Transverse colon (tissue), 4 donors: ENCODE results near the gene IGFLR1. TPM values are rescaled to one million over a fixed set of nuclear protein-coding genes. Genes with fewer than 3 reads are reported as not detected.

ENCODE experiments used
- DNase-seq: peaks from one replicate; pipeline ENCODE4 v3.0.0-alpha.2; 2019
- H3K27ac ChIP-seq, 4 donors: fragments of 200-600 bp; sonication (generic); 2 replicates each; pipeline ENCODE4 v1.5.1; 2016 to 2018; ENCODE audit warnings: inconsistent platforms in 4 of 4
- H3K27me3 ChIP-seq: fragments of 200-600 bp; sonication (generic); 2 replicates; pipeline ENCODE4 v1.5.1; 2017; ENCODE audit warnings: inconsistent platforms
- H3K36me3 ChIP-seq, 4 donors: fragments of 200-600 bp; sonication (generic); 2 replicates each; pipeline ENCODE4 v1.5.1; 2017 to 2019; ENCODE audit warnings: inconsistent platforms in 4 of 4
- H3K4me1 ChIP-seq, 4 donors: fragments of 200-600 bp; sonication (generic); 2 replicates each; pipeline ENCODE4 v1.5.1; 2017 to 2020; ENCODE audit warnings: inconsistent platforms in 4 of 4
- H3K4me3 ChIP-seq, 4 donors: fragments of 200-600 bp; sonication (generic); 1 replicate in 1 of 4; 2 replicates in 3 of 4; pipeline versions ENCODE4 v1.5.1 to v1.6.1; 2017 to 2019; ENCODE audit warnings: inconsistent platforms in 4 of 4
- H3K9me3 ChIP-seq, 2 donors: fragments of 200-600 bp; sonication (generic); 2 replicates each; pipeline ENCODE4 v1.5.1; 2017 to 2019; ENCODE audit warnings: inconsistent platforms in 2 of 2
- EP300 ChIP-seq: sonication (generic); formaldehyde crosslinking; IDR thresholded peaks from one replicate; pipeline ENCODE4 v1.6.1; 2017; ENCODE audit warnings: antibody characterized with exemption, low read depth
- POLR2A ChIP-seq: fragments of 450-650 bp; IDR thresholded peaks from one replicate; pipeline ENCODE4 v1.6.1; 2016; ENCODE audit warnings: antibody characterized with exemption, mild to moderate bottlenecking, moderate library complexity
- POLR2AphosphoS5 ChIP-seq, 3 donors: sonication (generic); formaldehyde crosslinking; IDR thresholded peaks; one replicate each; pipeline ENCODE4 v1.6.1; 2016; ENCODE audit warnings: antibody characterized with exemption in 3 of 3
- WGBS, 2 donors: methylation state at CpG; one replicate each; pipeline ENCODE4 v1.1.5; 2018; ENCODE audit warnings: low coverage in 1 of 2; 5-methylcytosine and 5-hydroxymethylcytosine counted together
- in situ Hi-C, 4 donors: fragments of 200-750 bp; cut with MboI; loops; one replicate each; pipeline versions ENCODE4 v1.15.0 to v1.15.1; 2017; ENCODE audit warnings: low sequenced_read_pairs in 3 of 4, low pct_ligation_motif_present in 1 of 4, low pct_unique_long_range_greater_than_20kb in 1 of 4
- intact Hi-C: fragments of 100-400 bp; cut with DNase I; formaldehyde crosslinking; loops from one replicate; pipeline ENCODE4 v1.15.1; 2023; ENCODE audit warnings: low total_unique reads
- total RNA-seq, 4 donors: library from RNA; depleted of rRNA; stranded (reverse); fragments of >200 nt; gene quantifications; one replicate each; pipeline ENCODE4 v1.1.0, GENCODE V29; 2016
- TF ChIP-seq, protein P1 (sequence below), 5 experiments: fragments of 200-600 bp in 3 of 5; fragments of 450-650 bp in 2 of 5; sonication (generic) in 3 of 5; IDR thresholded peaks; 1 replicate in 2 of 5; 2 replicates in 3 of 5; pipeline ENCODE4 v1.5.1; 2016 to 2017; ENCODE audit warnings: antibody characterized with exemption in 5 of 5, inconsistent platforms in 3 of 5, mild to moderate bottlenecking in 2 of 5, moderate library complexity in 1 of 5

IGFLR1 gene
- total RNA-seq, 4 donors from 2014 or later, result 0.40 to 7.3 (median 6.0) TPM

GRCh38 chr19:35741203-35741515 is 1.1 kb downstream of the IGFLR1 start:
- H3K27me3 ChIP-seq, result no peaks in the 10 kb centered on the region
- intact Hi-C loops, result loop anchor here (10.0 kb wide), 1 partner anchor 194 kb away; the partner anchor contains the start of gene LRFN3
- in situ Hi-C loops, result no loop called here
- TF ChIP-seq, protein P1, sequence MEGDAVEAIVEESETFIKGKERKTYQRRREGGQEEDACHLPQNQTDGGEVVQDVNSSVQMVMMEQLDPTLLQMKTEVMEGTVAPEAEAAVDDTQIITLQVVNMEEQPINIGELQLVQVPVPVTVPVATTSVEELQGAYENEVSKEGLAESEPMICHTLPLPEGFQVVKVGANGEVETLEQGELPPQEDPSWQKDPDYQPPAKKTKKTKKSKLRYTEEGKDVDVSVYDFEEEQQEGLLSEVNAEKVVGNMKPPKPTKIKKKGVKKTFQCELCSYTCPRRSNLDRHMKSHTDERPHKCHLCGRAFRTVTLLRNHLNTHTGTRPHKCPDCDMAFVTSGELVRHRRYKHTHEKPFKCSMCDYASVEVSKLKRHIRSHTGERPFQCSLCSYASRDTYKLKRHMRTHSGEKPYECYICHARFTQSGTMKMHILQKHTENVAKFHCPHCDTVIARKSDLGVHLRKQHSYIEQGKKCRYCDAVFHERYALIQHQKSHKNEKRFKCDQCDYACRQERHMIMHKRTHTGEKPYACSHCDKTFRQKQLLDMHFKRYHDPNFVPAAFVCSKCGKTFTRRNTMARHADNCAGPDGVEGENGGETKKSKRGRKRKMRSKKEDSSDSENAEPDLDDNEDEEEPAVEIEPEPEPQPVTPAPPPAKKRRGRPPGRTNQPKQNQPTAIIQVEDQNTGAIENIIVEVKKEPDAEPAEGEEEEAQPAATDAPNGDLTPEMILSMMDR (IDR thresholded peaks at IDR 0.05), result no peak
- no peak for TF ChIP-seq POLR2AphosphoS5 (IDR thresholded peaks at IDR 0.05)
- TF ChIP-seq POLR2A, result no peak
- no peak for TF ChIP-seq EP300
- peak overlapping the region; percentile 49 to 63 (median 54) for H3K4me3 ChIP-seq
- DNase-seq, result no peak
- H3K9me3 ChIP-seq, result no peaks in the 10 kb centered on the region
- H3K36me3 ChIP-seq, result peaks cover 0 to 7% (median 3%) of the 10 kb centered on the region in 4 donors
- 0 to 3% methylated on average over 1 to 9 of the region's 12 CpGs for WGBS, 2 donors
- H3K27ac ChIP-seq, result peak overlapping the region; percentile 82 to 97 (median 88)
- peaks cover 11 to 27% (median 20%) of the 10 kb centered on the region in 4 donors for H3K4me1 ChIP-seq

DNA sequence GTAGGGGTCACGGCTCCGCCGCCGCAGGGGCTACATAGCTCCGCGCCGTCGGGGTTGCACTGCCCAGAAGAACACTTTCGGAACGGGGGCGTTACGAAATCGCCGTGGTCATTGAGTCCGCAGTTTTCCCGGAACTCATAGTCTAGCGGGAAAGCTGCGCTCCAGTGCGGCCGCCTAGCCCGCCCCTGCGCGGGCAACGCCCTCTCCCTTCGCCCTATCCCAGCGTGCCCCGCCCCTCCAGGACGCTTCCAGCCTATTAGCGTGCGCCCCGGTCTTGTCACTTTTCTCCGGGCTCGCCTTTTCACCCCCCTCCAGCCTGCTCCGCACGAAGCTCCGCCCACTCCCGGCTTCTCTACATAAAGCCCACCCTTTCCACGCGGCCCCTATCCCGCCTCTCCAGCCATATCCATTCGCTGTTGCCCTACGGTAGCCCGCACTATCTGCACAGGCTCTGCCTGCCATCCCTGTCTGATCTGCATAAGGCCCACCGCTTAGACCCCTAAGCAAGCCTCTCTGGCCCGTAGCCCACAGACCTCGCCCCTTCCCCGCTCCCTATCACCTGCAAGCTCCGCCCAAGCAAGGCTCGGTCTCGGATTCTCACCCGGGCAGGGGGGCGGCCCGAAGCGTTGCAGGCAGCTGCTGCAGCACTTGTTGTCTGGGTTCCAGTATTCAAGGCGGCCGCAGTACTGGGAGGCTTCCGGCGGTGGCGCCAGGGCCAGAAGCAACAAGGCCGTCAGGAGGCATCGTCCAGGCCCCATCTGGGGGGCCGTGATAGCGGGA is 1.6 kb downstream of the IGFLR1 start:
- H3K27me3 ChIP-seq, result no peaks in the 10 kb centered on the region
- peak overlapping the region; percentile 82 to 97 (median 88) for H3K27ac ChIP-seq
- peaks cover 0 to 7% (median 3%) of the 10 kb centered on the region in 4 donors for H3K36me3 ChIP-seq
- H3K9me3 ChIP-seq, result no peaks in the 10 kb centered on the region
- peaks cover 8 to 22% (median 16%) of the 10 kb centered on the region in 4 donors for H3K4me1 ChIP-seq
- TF ChIP-seq POLR2AphosphoS5 (IDR thresholded peaks at IDR 0.05), result peak; percentile 24 to 66 (median 66)
- peak; percentile 68 for TF ChIP-seq EP300
- TF ChIP-seq POLR2A, result peak; percentile 52
- TF ChIP-seq, protein P1 (IDR thresholded peaks at IDR 0.05), result peak in 2 of 5 experiments; percentile 25 to 33
- H3K4me3 ChIP-seq, result peak overlapping the region; percentile 49 to 63 (median 54)
- in situ Hi-C loops, result no loop called here
- intact Hi-C loops, result loop anchor here (10.0 kb wide), 1 partner anchor 194 kb away; the partner anchor contains the start of gene LRFN3
- 1% methylated on average over 62 of the region's 63 CpGs; no CpG with 5 or more reads in 1 of the 2 donors for WGBS, 2 donors
- DNase-seq, result peak; percentile 98

DNA sequence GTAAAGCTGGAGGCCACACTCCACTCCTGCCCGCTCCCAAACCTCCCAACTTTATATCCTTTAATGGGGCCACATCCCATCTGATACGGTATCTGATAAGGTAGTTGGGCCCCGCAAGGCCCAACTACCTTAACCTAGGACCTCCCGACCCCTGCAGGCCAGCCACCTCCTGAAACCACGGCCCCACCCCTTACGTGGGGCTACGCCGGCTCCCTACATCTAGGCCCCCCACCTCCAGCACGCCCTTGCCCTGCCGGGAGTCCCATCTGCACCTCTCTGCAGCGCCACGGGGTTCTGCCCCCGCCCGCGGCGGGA is 2.2 kb downstream of the IGFLR1 start:
- in situ Hi-C loops (no loop called here), intact Hi-C loops (loop anchor here (10.0 kb wide), 1 partner anchor 195 kb away; the partner anchor contains the start of gene LRFN3)
- WGBS, 2 donors, result 2% methylated on average over 16 of the region's 16 CpGs; no CpG with 5 or more reads in 1 of the 2 donors
- TF ChIP-seq, protein P1 (IDR thresholded peaks at IDR 0.05), result no peak
- TF ChIP-seq POLR2A (no peak), POLR2AphosphoS5 (IDR thresholded peaks at IDR 0.05) (no peak)
- Histone ChIP-seq H3K9me3 (no peaks in the 10 kb centered on the region), H3K4me1 (peaks cover 8 to 22% (median 16%) of the 10 kb centered on the region in 4 donors), H3K36me3 (peaks cover 0 to 7% (median 3%) of the 10 kb centered on the region in 4 donors), H3K27me3 (no peaks in the 10 kb centered on the region), H3K27ac (peak overlapping the region; percentile 82 to 97 (median 88)), H3K4me3 (peak overlapping the region; percentile 46 to 63 (median 50))
- DNase-seq, result no peak

- peaks cover 0 to 7% (median 3%) of the 10 kb centered on the region in 4 donors for H3K36me3 ChIP-seq
- peak overlapping the region in 3 of 4 donors; percentile 46 to 63 (median 52) for H3K4me3 ChIP-seq
- TF ChIP-seq EP300 (no peak), POLR2A (no peak), POLR2AphosphoS5 (IDR thresholded peaks at IDR 0.05) (no peak)
- TF ChIP-seq, protein P1 (IDR thresholded peaks at IDR 0.05), result no peak
- intact Hi-C loops, result loop anchor here (10.0 kb wide), 1 partner anchor 195 kb away; the partner anchor contains the start of gene LRFN3
- WGBS, 2 donors, result 80 to 84% methylated on average over 2 to 29 of the region's 29 CpGs
- in situ Hi-C loops, result no loop called here
- peak overlapping the region; percentile 82 to 97 (median 88) for H3K27ac ChIP-seq
- no peaks in the 10 kb centered on the region for H3K27me3 ChIP-seq
- no peak for DNase-seq
- peaks cover 7 to 21% (median 14%) of the 10 kb centered on the region in 4 donors for H3K4me1 ChIP-seq
- H3K9me3 ChIP-seq, result no peaks in the 10 kb centered on the region
These were observed 2.8 kb downstream of the IGFLR1 start for GRCh38 chr19:35739275-35740107.
